ENCODE results near the gene HMCES.

GRCh38 chr3:129259612-129260477, 18.8 kb upstream of the HMCES start:
- TF ChIP-seq EZH2 (IDR thresholded peaks at IDR 0.05; ENCODE audit: borderline replicate concordance, insufficient read depth, low read depth, low read length, poor library complexity, severe bottlenecking) = no peak
- no peak for TF ChIP-seq CTCF (IDR thresholded peaks at IDR 0.05)

Measured in B cell (primary cell).